Natural killer cell (primary cell): ENCODE results near the gene EDNRB. TPM values are rescaled to one million over a fixed set of nuclear protein-coding genes. Genes with fewer than 3 reads are reported as not detected.

Experiments used
- ATAC-seq, 3 donors: fragments of 150-1000 bp in 2 of 3; fragments of 200-7000 bp in 1 of 3; cut with Tn5 transposase; 1 replicate in 1 of 3; 2 replicates in 2 of 3; pipeline ENCODE4 v1.10.0; 2021; ENCODE audit warnings: mild to moderate bottlenecking in 2 of 3, moderate library complexity in 2 of 3
- DNase-seq, 2 donors: peaks; one replicate each; pipeline versions ENCODE4 v3.0.0 to v3.0.0-alpha.2; 2013 to 2021; ENCODE audit warnings: mixed read lengths in 1 of 2
- H3K27ac ChIP-seq: one replicate; pipeline ENCODE4 v1.5.1; 2013; ENCODE audit warnings: mild to moderate bottlenecking, low read length
- H3K27me3 ChIP-seq: one replicate; pipeline ENCODE4 v1.6.1; 2013; ENCODE audit warnings: low read length; ENCODE audit not compliant: control insufficient read depth, insufficient read depth
- H3K36me3 ChIP-seq: one replicate; pipeline ENCODE4 v1.6.1; 2013; ENCODE audit warnings: low read length; ENCODE audit not compliant: control insufficient read depth, insufficient read depth
- H3K4me1 ChIP-seq: one replicate; pipeline ENCODE4 v1.6.1; 2013; ENCODE audit warnings: low read length; ENCODE audit not compliant: control insufficient read depth, insufficient read depth
- H3K4me3 ChIP-seq: one replicate; pipeline ENCODE4 v1.5.1; 2013; ENCODE audit warnings: low read length
- H3K9me3 ChIP-seq: one replicate; pipeline ENCODE4 v1.6.1; 2013; ENCODE audit warnings: low read length; ENCODE audit not compliant: control insufficient read depth, insufficient read depth
- H3K27ac Mint-ChIP-seq, 2 donors: one replicate each; pipeline ENCODE4 v1.8.0; 2022; ENCODE audit warnings: mild to moderate bottlenecking in 2 of 2, mixed read lengths in 2 of 2, moderate library complexity in 1 of 2
- H3K27me3 Mint-ChIP-seq, 2 donors: one replicate each; pipeline ENCODE4 v1.8.0; 2022; ENCODE audit warnings: low read depth in 2 of 2, mixed read lengths in 2 of 2
- H3K36me3 Mint-ChIP-seq: one replicate; pipeline ENCODE4 v1.8.0; 2022; ENCODE audit warnings: mixed read lengths
- H3K4me1 Mint-ChIP-seq, 2 donors: one replicate each; pipeline ENCODE4 v1.8.0; 2022; ENCODE audit warnings: mixed read lengths in 2 of 2
- H3K4me3 Mint-ChIP-seq: one replicate; pipeline ENCODE4 v1.8.0; 2022; ENCODE audit warnings: mild to moderate bottlenecking, moderate library complexity, mixed read lengths
- H3K9me3 Mint-ChIP-seq, 2 donors: one replicate each; pipeline ENCODE4 v1.8.0; 2022; ENCODE audit warnings: mixed read lengths in 2 of 2
- CTCF ChIP-seq: fragments of 200-600 bp; IDR thresholded peaks from one replicate; pipeline ENCODE4 v1.8.0; 2022; ENCODE audit warnings: antibody characterized with exemption
- WGBS: methylation state at CpG from one replicate; pipeline ENCODE4 v1.1.7; 2013; ENCODE audit warnings: missing lambda C conversion rate; ENCODE audit not compliant: insufficient coverage; 5-methylcytosine and 5-hydroxymethylcytosine counted together
- intact Hi-C: fragments of 100-400 bp; cut with micrococcal nuclease; formaldehyde crosslinking; loops from one replicate; pipeline ENCODE4 v1.14.2; 2022
- total RNA-seq, 4 donors: library from RNA; stranded (reverse); fragments of 120-200 nt in 1 of 4; gene quantifications; one replicate each; pipeline versions ENCODE4 v1.2.3 to v1.2.4, GENCODE V29; 2013 to 2022

EDNRB gene
- total RNA-seq = not detected
- total RNA-seq (2013) = not detected

- intact Hi-C loops = no loop called here
- WGBS = 8% methylated on average over 59 of the region's 60 CpGs
- Histone ChIP-seq H3K27ac (no peak within 1 kb of the TSS), H3K4me3 (no peak within 1 kb of the TSS), H3K9me3 (no peaks in the 10 kb centered on the region), H3K27me3 (peaks cover 29% of the 10 kb centered on the region), H3K4me1 (peaks cover 16% of the 10 kb centered on the region), H3K36me3 (no peaks in the 10 kb centered on the region)
- ATAC-seq (peak in 2 of 3 donors; percentile 32 to 34), DNase-seq (no peak)
- H3K27ac Mint-ChIP-seq = no peak within 1 kb of the TSS
- H3K27me3 Mint-ChIP-seq = peaks cover 13 to 34% of the 10 kb centered on the region in 2 donors
- H3K4me3 Mint-ChIP-seq = no peak within 1 kb of the TSS
- no peaks in the 10 kb centered on the region for H3K4me1 Mint-ChIP-seq
- TF ChIP-seq CTCF = no peak
- H3K9me3 Mint-ChIP-seq = no peaks in the 10 kb centered on the region
- H3K36me3 Mint-ChIP-seq = no peaks in the 10 kb centered on the region
Observed at GRCh38 chr13:77918391-77919245, at the start of gene EDNRB. EDNRB (minus strand) TSS chr13:77918831; CDS start chr13:77918573, 258 bp downstream.

- 100% methylated on average over 1 of the region's 2 CpGs for WGBS
- ATAC-seq = no peak
- H3K4me3 Mint-ChIP-seq = no peak overlapping the region
Observed at GRCh38 chr13:77966671-77967070, 48.0 kb upstream of the EDNRB start.

GRCh38 chr13:77952737-77953136 is 34.1 kb upstream of the EDNRB start:
- H3K4me3 ChIP-seq = no peak overlapping the region
- no peaks in the 10 kb centered on the region for H3K9me3 Mint-ChIP-seq
- H3K27me3 Mint-ChIP-seq = peaks cover 6 to 21% of the 10 kb centered on the region in 2 donors
- DNase-seq (no peak), ATAC-seq (no peak)
- H3K36me3 Mint-ChIP-seq = no peaks in the 10 kb centered on the region
- intact Hi-C loops = no loop called here
- no peak overlapping the region for H3K4me3 Mint-ChIP-seq
- no peaks in the 10 kb centered on the region for H3K4me1 ChIP-seq
- peaks cover 3% of the 10 kb centered on the region for H3K27me3 ChIP-seq
- WGBS = 88% methylated on average over 1 of the region's 1 CpG
- H3K9me3 ChIP-seq = no peaks in the 10 kb centered on the region
- no peaks in the 10 kb centered on the region for H3K4me1 Mint-ChIP-seq
- no peak for TF ChIP-seq CTCF
- H3K36me3 ChIP-seq = no peaks in the 10 kb centered on the region
- H3K27ac Mint-ChIP-seq = no peak overlapping the region
- H3K27ac ChIP-seq = no peak overlapping the region

More at GRCh38 chr13:77966671-77967070, 48.0 kb upstream of the EDNRB start:
- Mint-ChIP-seq H3K27ac (no peak overlapping the region), H3K36me3 (no peaks in the 10 kb centered on the region), H3K9me3 (no peaks in the 10 kb centered on the region), H3K4me1 (no peaks in the 10 kb centered on the region), H3K27me3 (peaks cover 0 to 3% of the 10 kb centered on the region in 2 donors)
- Histone ChIP-seq H3K4me3 (no peak overlapping the region), H3K27ac (no peak overlapping the region), H3K4me1 (no peaks in the 10 kb centered on the region), H3K9me3 (no peaks in the 10 kb centered on the region), H3K36me3 (no peaks in the 10 kb centered on the region), H3K27me3 (no peaks in the 10 kb centered on the region)
- DNase-seq = no peak
- TF ChIP-seq CTCF = no peak
- intact Hi-C loops = no loop called here
